Smooth muscle cell (in vitro differentiated cells): Measurements from ENCODE around the gene JUP. TPM values are rescaled to one million over a fixed set of nuclear protein-coding genes. Genes with fewer than 3 reads are reported as not detected.

Source experiments
- DNase-seq: peaks from one replicate; lab custom pipeline; 2025; ENCODE audit not compliant: unreplicated experiment; lab: John Stamatoyannopoulos, UW
- H2AFZ ChIP-seq: fragments of 200-600 bp; sonication (generic); 2 replicates; pipeline ENCODE4 v1.6.0; 2016; ENCODE audit warnings: antibody characterized with exemption, low read depth, mild to moderate bottlenecking
- H3F3A ChIP-seq: fragments of 200-600 bp; sonication (generic); 2 replicates; pipeline ENCODE4 v1.6.0; 2017; ENCODE audit warnings: antibody characterized with exemption, low read depth
- H3K27ac ChIP-seq: fragments of 200-600 bp; sonication (generic); 2 replicates; pipeline ENCODE4 v1.5.1; 2016; ENCODE audit warnings: low read depth, mild to moderate bottlenecking
- H3K27me3 ChIP-seq: fragments of 200-600 bp; sonication (generic); 2 replicates; pipeline ENCODE4 v1.6.1; 2016; ENCODE audit warnings: low read depth, mild to moderate bottlenecking
- H3K36me3 ChIP-seq: fragments of 200-600 bp; sonication (generic); 2 replicates; pipeline ENCODE4 v1.5.1; 2016; ENCODE audit warnings: low read depth
- H3K4me1 ChIP-seq: fragments of 200-600 bp; sonication (generic); 2 replicates; pipeline ENCODE4 v1.5.1; 2016; ENCODE audit warnings: low read depth
- H3K4me2 ChIP-seq: fragments of 200-600 bp; sonication (generic); 2 replicates; pipeline ENCODE4 v1.6.0; 2016; ENCODE audit warnings: mild to moderate bottlenecking
- H3K4me3 ChIP-seq: fragments of 200-600 bp; sonication (generic); 2 replicates; pipeline ENCODE4 v1.5.1; 2016; ENCODE audit warnings: mild to moderate bottlenecking
- H3K79me2 ChIP-seq: fragments of 200-600 bp; sonication (generic); 2 replicates; pipeline ENCODE4 v1.6.0; 2016; ENCODE audit warnings: low read depth, mild to moderate bottlenecking
- H3K9ac ChIP-seq: fragments of 200-600 bp; sonication (generic); 2 replicates; pipeline ENCODE4 v1.6.0; 2016; ENCODE audit warnings: low read depth
- H3K9me3 ChIP-seq: fragments of 200-600 bp; sonication (generic); replicated peaks from 2 replicates; pipeline ENCODE4 v1.5.1; 2016; ENCODE audit warnings: low read depth
- H4K20me1 ChIP-seq: fragments of 200-600 bp; sonication (generic); 2 replicates; pipeline ENCODE4 v1.6.0; 2016; ENCODE audit warnings: low read depth
- CTCF ChIP-seq: fragments of 200-600 bp; sonication (generic); IDR thresholded peaks from 2 replicates; pipeline ENCODE4 v1.5.1; 2017; ENCODE audit warnings: borderline replicate concordance, mild to moderate bottlenecking, antibody characterized with exemption; ENCODE audit not compliant: insufficient read depth, poor library complexity, severe bottlenecking
- WGBS: methylation state at CpG from one replicate; pipeline ENCODE4 v1.1.7; 2016; ENCODE audit warnings: low lambda C conversion rate; 5-methylcytosine and 5-hydroxymethylcytosine counted together
- polyA plus RNA-seq: library from polyadenylated mRNA; unstranded; fragments of >200 nt; fragmentation: Nextera tagmentation; extraction: Ambion mirVana; gene quantifications from 2 replicates; pipeline ENCODE4 v1.2.1, GENCODE V29; 2016
- total RNA-seq: library from RNA; depleted of rRNA; stranded (reverse); fragments of >200 nt; gene quantifications from 2 replicates; pipeline ENCODE4 v1.2.3, GENCODE V29; 2014

The JUP gene
- total and polyA plus RNA-seq, 2 experiments from 2014 or later, result 124 to 238 TPM

DNA sequence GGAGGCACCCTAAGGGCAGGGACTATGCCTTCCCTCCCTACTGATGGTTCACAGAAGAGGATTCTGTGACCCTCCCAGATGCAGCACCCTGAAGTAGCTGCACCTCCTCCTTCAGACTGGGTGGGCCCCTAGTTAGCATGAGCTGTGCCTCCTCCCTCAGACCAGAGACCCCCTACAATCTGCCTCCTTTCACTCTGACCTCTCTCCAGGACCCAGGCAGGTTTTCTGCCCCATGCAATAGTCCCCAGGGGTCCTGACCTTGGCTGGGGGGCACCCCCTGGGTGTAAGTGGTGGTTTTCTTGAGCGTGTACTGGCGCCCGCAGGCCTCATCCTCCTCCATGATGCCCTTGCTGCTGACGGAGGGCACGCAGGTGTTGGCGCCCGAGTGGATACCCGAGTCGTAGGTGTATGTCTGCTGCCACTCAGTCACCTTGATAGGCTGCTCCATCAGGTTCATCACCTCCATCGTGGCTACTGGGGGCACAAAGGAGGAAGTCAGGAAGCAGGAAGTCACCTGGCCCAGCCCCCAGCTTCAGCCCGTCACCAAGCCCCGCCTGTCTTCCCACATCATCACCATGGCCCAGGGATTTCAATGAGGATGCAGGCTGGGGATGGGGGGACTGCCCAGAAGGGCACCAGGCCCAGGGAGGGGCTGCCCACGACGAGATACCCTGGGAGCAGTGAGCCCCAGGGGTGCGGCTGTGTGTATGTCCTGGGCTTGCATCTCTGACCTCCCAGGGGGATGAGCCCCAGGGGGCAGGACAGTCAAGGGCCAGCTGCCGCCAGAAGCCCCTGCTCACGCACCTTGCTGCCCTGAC, 14.9 kb downstream of the JUP start:
- no peaks in the 10 kb centered on the region for H3K9me3 ChIP-seq
- WGBS, result 88% methylated on average over 17 of the region's 17 CpGs
- peak overlapping the region; percentile 28 for H3K27ac ChIP-seq
- no peak overlapping the region for H3K4me2 ChIP-seq
- H2AFZ ChIP-seq, result no peak overlapping the region
- no peaks in the 10 kb centered on the region for H3K27me3 ChIP-seq
- H3F3A ChIP-seq, result peaks cover 11% of the 10 kb centered on the region
- TF ChIP-seq CTCF, result no peak
- DNase-seq, result no peak
- H3K4me3 ChIP-seq, result no peak overlapping the region
- H4K20me1 ChIP-seq, result peaks cover 79% of the 10 kb centered on the region
- H3K79me2 ChIP-seq, result peaks cover 53% of the 10 kb centered on the region
- no peak overlapping the region for H3K9ac ChIP-seq
- H3K36me3 ChIP-seq, result no peaks in the 10 kb centered on the region
- H3K4me1 ChIP-seq, result peaks cover 13% of the 10 kb centered on the region

GRCh38 chr17:41769985-41770384, 16.5 kb downstream of the JUP start:
- Histone ChIP-seq H3K4me1 (no peaks in the 10 kb centered on the region), H3K27me3 (no peaks in the 10 kb centered on the region), H3F3A (peaks cover 5% of the 10 kb centered on the region), H3K9me3 (no peaks in the 10 kb centered on the region), H3K36me3 (peaks cover 11% of the 10 kb centered on the region), H4K20me1 (peaks cover 80% of the 10 kb centered on the region), H3K79me2 (peaks cover 37% of the 10 kb centered on the region), H3K27ac (no peak overlapping the region), H3K4me2 (no peak overlapping the region), H3K4me3 (no peak overlapping the region), H2AFZ (no peak overlapping the region), H3K9ac (no peak overlapping the region)
- no peak for DNase-seq
- TF ChIP-seq CTCF, result no peak
- WGBS, result 87% methylated on average over 3 of the region's 3 CpGs

- peaks cover 85% of the 10 kb centered on the region for H4K20me1 ChIP-seq
- peaks cover 5% of the 10 kb centered on the region for H3F3A ChIP-seq
- no peaks in the 10 kb centered on the region for H3K9me3 ChIP-seq
- 94% methylated on average over 14 of the region's 16 CpGs for WGBS
- H3K4me1 ChIP-seq, result no peaks in the 10 kb centered on the region
- H3K9ac ChIP-seq, result no peak overlapping the region
- peaks cover 17% of the 10 kb centered on the region for H3K36me3 ChIP-seq
- no peak overlapping the region for H3K4me3 ChIP-seq
- TF ChIP-seq CTCF, result no peak
- no peak overlapping the region for H3K4me2 ChIP-seq
- no peaks in the 10 kb centered on the region for H3K27me3 ChIP-seq
- H3K79me2 ChIP-seq, result peaks cover 31% of the 10 kb centered on the region
- H2AFZ ChIP-seq, result no peak overlapping the region
- no peak overlapping the region for H3K27ac ChIP-seq
- DNase-seq, result no peak
Measured at GRCh38 chr17:41769346-41769862, 17.1 kb downstream of the JUP start.
